GM12865 (cell line): ENCODE data around the gene ACOT7.

Source experiments
- DNase-seq: peaks from one replicate; pipeline ENCODE4 v3.0.0; 2010; ENCODE audit warnings: low read depth
- H3K4me3 ChIP-seq: 2 replicates; pipeline ENCODE4 v1.5.1; 2011; ENCODE audit warnings: mild to moderate bottlenecking, low read depth, low read length, control low read depth
- CTCF ChIP-seq: IDR thresholded peaks from 2 replicates; pipeline ENCODE4 v1.5.1; 2011; ENCODE audit warnings: low read length, control low read depth, low read depth, inconsistent platforms; ENCODE audit not compliant: insufficient read depth; ENCODE audit errors: missing control alignments

Gene ACOT7

DNA sequence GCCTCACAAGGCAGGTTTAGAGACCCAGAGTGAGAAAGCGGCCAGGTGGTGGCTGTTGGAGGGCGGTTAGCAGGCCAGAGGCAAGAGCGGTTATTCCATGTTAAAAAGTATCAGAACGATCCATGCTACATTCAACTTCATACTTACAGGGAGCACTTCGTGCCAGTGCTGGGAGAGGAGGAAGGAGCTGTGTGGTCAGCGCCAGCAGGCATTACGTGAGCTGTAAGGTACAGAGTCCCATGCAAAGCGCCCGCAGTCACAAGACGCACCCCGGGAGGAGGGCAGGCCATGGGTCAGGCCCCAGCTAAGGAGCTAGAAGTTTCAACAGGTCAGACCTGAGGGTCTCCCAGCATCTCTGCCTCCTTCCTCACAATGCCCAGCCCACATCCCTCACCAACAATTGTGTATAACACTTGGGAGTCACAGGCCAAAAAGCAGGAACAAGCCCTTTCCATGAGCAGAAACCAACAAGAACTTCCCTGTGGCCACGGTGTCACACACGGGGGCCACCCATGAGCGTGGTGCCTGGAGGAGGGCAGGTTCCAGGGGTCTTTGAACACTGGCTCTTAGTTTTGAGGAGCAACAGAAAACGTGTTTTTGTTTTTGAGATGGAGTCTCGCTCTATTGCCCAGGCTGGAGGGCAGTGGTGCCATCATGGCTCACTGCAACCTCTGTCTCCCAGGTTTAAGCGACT is 110.8 kb downstream of the ACOT7 start:
- no peak overlapping the region for H3K4me3 ChIP-seq
- TF ChIP-seq CTCF = no peak
- DNase-seq = no peak

GRCh38 chr1:6281511-6282402 is 111.8 kb downstream of the ACOT7 start:
- H3K4me3 ChIP-seq = no peak overlapping the region
- no peak for TF ChIP-seq CTCF
- no peak for DNase-seq

DNA sequence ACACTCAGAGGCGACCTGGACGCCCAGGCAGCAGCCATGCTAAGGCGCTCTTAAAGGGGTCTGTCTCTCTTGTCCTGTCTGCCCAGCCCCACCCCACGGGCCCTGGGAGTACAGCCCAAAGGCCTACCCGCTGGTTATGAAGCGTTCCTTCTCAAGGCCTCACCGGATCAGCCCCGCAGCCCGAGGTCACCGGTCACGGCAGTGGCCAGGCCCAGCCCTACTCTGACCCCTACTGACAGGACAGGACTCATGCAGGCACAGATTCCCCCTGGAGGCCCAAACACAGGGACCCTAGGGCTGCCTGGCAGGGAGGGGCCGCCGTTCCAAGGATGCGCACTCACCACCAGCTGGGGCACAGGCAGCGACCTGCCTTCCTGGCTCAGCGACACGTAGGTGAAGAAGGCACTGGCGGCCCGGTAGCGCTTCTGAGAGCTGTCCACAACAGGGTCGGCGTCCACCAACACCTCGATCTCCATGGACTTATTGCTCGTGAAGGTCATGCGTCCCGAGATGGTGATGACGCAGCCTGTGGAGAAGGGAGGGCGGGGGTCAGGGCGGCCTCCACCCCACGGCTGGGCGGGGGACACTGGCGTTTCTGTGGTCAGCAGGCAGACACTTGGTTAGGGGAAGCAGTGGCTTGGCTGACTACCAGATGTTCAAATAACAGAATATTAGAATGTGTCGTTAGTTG is 112.7 kb downstream of the ACOT7 start:
- no peak for TF ChIP-seq CTCF
- no peak for DNase-seq
- no peak overlapping the region for H3K4me3 ChIP-seq

DNA sequence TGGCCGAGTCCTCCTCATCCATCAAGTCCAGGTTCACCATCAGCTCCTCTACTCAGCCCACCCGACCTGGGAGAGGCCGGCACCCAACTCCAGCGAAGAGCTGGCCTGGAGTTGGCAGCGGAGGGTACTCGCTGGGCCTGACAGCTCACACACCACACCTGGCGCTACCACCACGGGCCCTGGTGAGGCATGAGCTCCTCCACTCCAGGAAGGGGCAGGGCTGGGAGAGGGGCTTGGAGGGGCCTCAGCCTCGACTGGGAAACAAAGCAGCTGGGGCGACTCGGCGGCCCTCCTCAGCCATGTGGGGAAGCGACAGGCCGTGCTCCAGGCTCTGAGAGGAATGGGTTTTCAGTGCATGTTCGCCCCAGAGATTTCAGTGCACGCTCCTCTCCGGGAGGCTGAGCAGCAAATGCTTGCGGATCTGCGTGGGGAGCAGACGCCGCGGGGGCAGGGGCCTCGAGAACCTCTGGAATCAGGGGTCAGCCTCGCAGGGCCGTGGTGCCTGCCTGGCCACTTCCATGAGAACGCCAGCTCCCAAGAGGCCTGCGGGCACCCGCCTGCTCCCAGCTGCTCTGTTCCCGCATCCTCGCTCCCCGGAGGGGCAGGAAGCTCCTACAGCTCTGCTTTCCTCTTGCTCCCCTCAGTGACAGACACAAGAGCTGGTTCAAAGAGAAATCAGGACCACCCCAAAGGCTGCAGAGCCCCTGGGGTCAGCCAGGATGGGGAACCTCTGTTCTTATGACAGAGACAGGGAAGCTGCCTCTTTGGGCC is 113.8 kb downstream of the ACOT7 start:
- H3K4me3 ChIP-seq = no peak overlapping the region
- no peak for TF ChIP-seq CTCF
- DNase-seq = no peak

DNA sequence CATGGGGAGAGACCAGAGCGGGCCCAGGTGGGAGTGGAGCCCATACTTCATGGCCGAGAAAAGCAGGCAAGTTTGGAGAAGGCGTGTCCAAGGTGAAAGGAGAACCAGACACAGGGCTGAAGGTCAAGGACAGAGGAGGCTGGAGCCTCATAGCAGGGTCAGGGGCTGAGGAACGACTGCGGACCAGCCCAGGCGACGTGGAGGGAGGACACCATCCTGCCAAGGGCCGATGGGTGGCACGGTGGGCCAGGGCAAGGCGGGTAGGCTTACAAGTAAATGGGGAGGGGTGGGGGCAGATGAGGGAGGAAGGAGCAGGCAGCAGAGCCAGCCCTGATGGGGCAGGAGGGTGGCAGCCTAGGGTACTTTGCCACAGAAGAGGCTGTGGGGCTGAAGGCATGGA is 114.5 kb downstream of the ACOT7 start:
- H3K4me3 ChIP-seq = no peak overlapping the region
- TF ChIP-seq CTCF = no peak
- DNase-seq = no peak

DNA sequence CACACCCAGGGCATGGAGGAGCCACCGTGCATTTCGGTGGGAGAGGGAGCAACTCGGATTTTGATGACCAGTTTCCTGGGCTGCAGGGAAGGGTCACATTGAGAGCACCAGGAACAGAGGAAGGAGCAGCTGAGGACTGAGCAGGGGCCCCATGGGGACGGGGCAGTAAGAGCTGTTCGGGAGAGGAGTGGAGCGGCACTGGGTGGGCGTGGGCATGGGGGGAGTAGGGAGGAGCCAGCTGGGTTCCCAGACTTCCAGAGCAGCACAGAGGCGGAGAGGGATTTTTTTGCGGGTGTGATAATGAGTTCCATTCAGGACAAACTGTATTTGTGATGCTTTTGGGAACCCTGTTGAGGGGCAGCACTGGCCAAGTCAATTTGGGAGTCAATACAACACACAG is 115.3 kb downstream of the ACOT7 start:
- H3K4me3 ChIP-seq = no peak overlapping the region
- no peak for DNase-seq
- TF ChIP-seq CTCF = no peak
